ENCODE measurements around the gene REEP6.
"Not testable (repeated sequence)": the region's sequence is repeated elsewhere in the genome, so short reads cannot be mapped to it uniquely, and the experiment has no call there.

Gene REEP6

DNA sequence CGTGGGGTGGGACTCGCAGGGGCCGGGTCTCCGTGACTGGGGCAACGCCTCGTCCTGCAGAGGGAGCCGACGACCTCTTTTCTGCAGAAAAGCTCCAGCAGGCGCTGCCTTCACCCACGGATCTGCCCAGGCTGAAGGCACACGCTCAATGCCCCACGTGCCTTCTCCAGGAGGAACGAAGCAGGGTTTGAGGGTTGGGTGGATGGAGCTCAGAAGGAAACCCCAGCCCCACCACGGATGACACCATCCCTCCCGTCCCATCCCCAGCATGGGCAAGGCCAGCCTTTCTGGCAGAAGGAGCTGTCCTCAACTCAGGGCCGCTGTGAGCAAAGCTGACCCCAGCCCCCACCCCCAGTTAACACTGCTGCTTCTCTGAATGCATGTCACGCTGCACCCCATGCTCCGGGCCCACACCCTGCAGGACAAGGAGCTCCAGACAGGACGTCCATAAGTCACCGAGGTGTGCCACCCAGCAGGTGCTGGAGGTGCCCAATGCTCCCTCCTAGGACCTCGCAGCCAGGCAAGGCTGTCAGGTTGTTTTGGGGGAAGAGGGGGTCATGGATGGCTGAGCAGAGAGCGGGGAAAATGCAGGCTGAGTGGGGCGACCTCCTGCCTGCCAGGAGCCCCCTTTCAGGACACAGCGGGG, 19.3 kb upstream of the REEP6 start:
- DNase-seq (ENCODE audit: low read depth in 1 of 2, low spot score in 1 of 2) = no peak

- DNase-seq (ENCODE audit: low read depth in 1 of 2, low spot score in 1 of 2) = no peak
Observed at GRCh38 chr19:1472231-1473084, 18.5 kb upstream of the REEP6 start.

DNA sequence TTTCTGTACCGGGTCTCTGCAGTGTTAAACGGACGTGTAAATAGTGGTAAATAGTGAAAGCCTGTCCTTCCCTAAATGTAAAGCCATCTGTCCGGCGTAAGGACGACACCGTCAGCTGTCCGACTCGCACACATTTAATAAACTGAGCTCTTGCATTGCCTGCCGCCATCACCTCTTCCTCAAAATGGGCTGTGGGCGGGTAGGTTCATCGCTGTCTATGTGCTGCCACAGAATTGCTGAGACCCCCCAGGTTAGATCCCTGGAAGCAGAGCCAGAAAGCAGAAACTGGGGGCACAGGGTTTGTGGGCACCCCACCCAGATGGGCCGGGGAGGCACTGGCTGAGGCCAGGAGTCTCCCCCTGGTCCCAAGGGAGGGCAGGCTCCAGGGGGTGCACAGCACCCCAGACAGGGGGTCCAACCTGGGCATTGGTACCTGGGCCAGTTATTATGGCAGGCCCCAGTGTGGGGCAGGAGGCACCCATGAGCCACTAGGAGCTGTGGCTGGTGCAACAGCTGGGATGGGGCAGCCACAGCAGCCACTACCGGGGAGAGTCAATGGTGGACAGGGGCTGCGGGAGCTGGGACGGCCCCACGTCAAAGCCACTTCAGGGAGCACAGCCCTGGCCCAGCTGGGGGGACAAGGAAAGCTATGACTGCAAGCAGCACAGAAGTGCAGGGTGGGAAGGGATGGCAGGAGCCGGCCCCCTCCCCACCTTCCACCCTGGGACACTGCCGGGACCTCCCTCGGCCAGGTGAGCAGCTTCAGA, 17.7 kb upstream of the REEP6 start:
- no peak for DNase-seq (ENCODE audit: low read depth in 1 of 2, low spot score in 1 of 2)

GRCh38 chr19:1474011-1474764, 16.8 kb upstream of the REEP6 start:
- no peak for DNase-seq (ENCODE audit: low read depth in 1 of 2, low spot score in 1 of 2)

- DNase-seq (ENCODE audit: low read depth in 1 of 2, low spot score in 1 of 2) = no peak
Observed at GRCh38 chr19:1474765-1475351, 16.1 kb upstream of the REEP6 start.

GRCh38 chr19:1475751-1476437, 15.1 kb upstream of the REEP6 start:
- no peak for DNase-seq (ENCODE audit: low read depth in 1 of 2, low spot score in 1 of 2)

- DNase-seq (ENCODE audit: low read depth in 1 of 2, low spot score in 1 of 2) = not testable (repeated sequence)
Observed at GRCh38 chr19:1477056-1477455, 13.9 kb upstream of the REEP6 start.

DNA sequence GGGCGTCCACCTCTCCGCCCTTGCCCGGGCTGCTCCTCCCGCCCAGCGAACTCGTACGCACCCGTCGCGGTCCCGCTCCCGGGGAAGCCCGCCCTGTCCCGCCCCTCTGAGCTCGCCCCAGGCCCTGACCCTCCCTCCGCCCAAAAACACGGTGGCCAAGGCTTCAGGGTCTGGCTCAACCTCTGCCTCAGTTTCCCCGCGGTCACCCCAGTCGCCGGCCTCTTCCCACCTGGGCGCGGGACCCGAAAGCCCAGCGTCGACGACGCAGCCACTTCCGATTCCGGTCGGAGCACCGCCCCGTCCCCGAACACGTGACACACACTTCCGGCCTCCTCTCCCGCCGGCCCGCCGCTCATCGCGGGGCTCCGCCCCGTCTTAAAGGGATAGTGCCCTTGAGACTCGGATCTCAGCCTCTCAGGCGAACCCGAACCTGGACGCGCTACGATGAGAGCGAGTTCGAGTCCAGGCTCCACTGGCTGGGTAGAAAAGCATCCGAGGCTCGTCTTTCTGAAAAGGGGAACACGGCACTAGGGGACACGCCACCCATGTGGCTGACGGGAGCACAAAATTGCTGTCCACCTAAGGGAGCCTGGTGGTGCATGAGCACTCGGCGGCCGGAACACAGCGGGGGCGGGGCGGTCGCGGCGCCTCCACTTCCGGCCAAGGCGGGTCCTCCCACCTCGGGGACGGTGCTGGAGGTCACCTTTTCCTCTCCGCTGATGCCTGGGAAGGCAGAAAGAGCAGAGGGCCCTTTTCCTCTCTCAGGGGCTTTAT, 11.9 kb upstream of the REEP6 start, which contains the start of gene C19orf25:
Gene C19orf25 (minus strand): TSS at position 282 of the 774 bp plus-strand sequence. CDS start 312 bp downstream, outside the sequence.
- DNase-seq (ENCODE audit: low read depth in 1 of 2, low spot score in 1 of 2) = peak; percentile 79 to 89

DNA sequence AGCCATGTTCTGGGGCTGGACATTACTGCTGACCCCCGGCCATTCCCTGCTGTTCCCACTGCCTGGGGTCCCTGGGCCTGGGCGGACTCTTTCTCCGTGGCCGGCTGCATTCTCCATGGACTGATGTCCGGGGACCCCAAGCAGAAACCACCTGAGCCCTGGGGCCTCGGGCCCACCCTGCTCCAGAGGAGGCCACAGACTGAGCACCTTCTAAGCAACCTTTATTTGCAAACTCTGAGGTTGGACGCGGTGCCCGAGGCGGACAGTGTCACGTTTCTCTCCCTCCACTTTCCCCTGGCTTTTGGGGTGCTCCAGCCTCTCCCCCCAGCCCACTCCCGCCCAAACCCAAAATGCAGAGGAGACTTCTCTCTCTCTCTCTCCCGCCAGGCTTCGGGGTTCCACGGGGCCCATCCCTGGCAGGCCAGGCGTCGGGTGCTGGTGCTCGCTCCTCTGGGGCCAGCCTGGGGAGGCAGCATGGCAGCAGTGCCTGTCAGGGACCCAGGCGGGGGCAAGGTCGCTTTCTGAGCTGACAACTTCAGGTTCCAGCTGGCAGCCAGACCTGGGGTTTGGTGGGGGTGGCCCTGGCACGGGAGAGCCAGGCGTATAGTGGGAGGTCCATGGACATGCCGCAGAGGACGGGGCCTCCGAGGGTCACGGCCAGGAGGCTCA, 9.6 kb upstream of the REEP6 start:
- DNase-seq (ENCODE audit: low read depth in 1 of 2, low spot score in 1 of 2) = no peak

DNA sequence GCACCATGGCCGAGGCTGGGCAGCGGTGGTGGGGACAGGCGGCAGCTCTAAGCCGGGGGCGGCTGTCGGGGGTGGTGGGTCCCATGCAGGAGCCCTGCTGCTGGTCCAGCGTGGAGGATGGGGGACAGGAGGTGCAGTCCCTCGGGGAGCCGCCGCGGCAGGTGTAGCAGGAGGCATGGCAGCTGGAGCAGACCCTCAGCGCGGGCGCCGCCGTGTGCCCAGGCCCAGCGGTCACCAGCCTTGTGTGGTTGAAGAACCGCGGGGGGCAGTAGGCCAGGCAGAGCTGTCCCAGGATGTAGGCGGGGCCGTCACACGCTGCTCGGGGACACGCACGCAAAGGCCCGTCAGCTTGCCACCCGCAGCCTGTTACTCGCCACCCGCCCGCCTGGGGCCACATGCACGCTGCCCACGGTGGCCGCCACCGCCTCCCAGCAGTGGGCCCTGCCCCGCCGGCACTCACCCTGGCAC, 9.1 kb upstream of the REEP6 start:
- no peak for DNase-seq (ENCODE audit: low read depth in 1 of 2, low spot score in 1 of 2)

DNA sequence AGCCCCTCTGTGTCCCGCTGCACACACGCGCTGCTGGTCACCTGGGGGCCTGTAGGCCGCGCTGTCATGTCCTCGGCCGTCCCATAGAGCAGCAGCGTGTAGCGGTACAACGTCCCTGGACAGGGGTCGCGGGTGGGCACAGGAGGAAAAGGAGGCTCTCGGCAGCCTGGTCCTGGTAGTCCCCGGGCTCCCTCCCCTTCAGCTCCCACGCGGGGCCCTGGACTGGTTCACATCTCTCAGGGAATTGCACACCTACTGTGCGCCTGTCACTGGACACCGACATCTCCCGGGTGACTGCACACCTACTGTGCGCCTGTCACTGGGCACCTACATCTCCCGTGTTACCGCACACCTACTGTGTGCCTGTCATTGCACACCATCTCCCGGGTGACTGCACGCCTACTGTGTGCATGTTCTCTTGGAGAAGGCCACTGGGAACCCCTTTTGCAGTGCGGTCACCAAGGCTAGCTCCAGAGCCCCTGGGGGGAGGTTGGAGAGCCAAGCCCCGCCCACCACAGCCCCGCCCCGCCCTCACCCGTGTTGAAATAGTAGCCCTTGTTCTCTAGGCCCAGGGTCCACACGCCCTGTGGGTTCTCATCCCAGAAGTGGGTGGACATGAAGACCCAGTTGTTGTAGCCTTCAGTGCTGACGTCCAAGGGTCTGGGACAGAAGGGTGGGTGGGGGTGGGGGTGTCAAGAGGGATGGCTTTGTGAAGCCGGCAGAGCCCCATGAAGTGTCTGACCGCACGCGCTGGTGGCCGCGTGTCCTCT, 8.4 kb upstream of the REEP6 start:
- no peak for DNase-seq (ENCODE audit: low read depth in 1 of 2, low spot score in 1 of 2)

DNA sequence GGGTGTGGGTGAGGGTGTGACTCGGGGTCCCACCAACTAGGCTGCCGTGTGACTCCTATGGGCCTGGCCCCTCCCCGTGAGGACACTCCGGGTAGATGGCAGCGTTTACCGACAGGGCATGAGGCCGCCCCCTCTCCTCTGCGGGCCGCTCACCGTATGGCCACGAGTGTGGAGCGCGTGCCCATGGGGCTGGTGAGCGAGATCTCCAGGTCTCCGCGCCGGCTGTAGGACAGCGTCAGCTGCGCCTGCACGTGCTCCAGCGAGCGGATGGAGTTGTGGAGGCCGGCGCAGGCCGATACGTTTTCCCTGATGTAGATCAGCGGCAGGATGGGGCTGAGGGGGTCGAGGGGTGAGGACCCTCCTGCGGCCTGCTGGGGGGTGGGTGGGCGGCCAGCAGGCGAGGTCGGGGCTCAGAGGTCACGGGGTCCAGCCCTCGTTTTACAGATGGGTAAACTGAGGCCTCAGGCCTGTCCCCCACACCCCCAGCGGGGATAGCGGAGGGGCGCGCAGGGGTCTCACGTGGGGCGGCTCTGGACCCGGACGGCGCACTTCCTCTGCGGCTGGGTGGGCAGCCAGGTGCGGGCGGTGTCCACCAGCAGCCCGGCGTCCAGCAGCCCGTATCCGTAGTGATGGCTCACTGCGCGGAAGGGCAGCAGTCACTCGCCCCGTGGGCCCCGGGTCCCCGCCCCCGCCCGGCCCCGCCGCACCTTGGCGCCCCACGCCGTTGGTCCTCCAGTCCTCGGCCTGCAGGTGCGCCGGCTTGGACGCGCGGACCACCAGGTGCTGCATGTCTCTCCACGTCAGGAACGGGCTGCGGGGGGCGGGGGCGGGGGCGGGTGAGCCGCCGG, 7.6 kb upstream of the REEP6 start:
- DNase-seq (ENCODE audit: low read depth in 1 of 2, low spot score in 1 of 2) = no peak

GRCh38 chr19:1483979-1484428, 7.0 kb upstream of the REEP6 start:
- DNase-seq (ENCODE audit: low read depth in 1 of 2, low spot score in 1 of 2) = no peak

- DNase-seq (ENCODE audit: low read depth in 1 of 2, low spot score in 1 of 2) = no peak
Observed at GRCh38 chr19:1486720-1487575, 4.0 kb upstream of the REEP6 start.

DNA sequence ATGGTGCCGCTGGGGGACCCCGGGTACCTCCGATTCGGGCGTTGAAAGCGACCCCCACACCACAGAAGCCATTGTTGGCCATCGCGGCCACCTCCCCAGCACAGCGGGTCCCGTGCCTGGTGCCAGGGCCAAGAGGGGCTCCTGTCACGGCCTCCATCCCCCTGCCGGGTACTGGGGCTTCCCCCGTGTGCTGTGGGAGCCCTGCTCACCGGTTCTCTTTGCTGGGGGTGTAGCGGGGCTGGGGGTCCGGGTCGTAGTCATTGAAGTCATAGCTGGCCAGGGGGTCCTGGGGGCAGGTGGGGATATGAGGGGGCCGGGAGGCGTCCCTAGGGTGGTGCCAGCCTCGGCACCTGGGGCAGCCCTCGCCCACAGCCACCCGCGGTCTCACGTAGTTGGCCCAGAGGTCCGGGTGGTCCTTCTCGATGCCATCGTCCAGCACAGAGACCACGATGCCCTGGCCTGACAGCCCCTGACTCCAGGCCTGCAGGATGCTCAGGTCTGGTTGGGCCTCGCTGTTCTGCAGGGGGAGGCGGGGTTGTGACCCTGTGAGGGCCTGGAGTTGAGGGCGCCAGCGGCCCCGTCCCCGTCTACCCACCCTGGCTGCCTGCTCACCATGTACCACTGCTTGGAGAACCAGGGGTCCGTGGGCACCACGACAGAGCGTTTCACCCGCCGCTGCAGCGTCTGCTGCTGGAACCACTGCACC, 3.3 kb upstream of the REEP6 start:
- DNase-seq (ENCODE audit: low read depth in 1 of 2, low spot score in 1 of 2) = no peak
